GM21786 (cell line): ENCODE results near the gene DHRS1.
"Not testable (repeated sequence)": the region's sequence is repeated elsewhere in the genome, so short reads cannot be mapped to it uniquely, and the experiment has no call there.

ENCODE experiments used
- ATAC-seq: cut with Tn5 transposase; IDR thresholded peaks from one replicate; pipeline ENCODE4 v1.9.1; 2021; ENCODE audit not compliant: unreplicated experiment

The DHRS1 gene

GRCh38 chr14:24329073-24329663, 29.6 kb upstream of the DHRS1 start:
- no peak for ATAC-seq

GRCh38 chr14:24327914-24328313, 28.3 kb upstream of the DHRS1 start:
- not testable (repeated sequence) for ATAC-seq

GRCh38 chr14:24327303-24327702, 27.7 kb upstream of the DHRS1 start:
- no peak for ATAC-seq

- no peak for ATAC-seq
Measured at GRCh38 chr14:24325963-24326362, 26.4 kb upstream of the DHRS1 start.

GRCh38 chr14:24325041-24325530, 25.5 kb upstream of the DHRS1 start:
- ATAC-seq = no peak

GRCh38 chr14:24324024-24324423, 24.4 kb upstream of the DHRS1 start:
- no peak for ATAC-seq

GRCh38 chr14:24323341-24323740, 23.8 kb upstream of the DHRS1 start:
- ATAC-seq = no peak

- no peak for ATAC-seq
Measured at GRCh38 chr14:24322672-24323071, 23.1 kb upstream of the DHRS1 start.

- no peak for ATAC-seq
Measured at GRCh38 chr14:24321212-24321975, 21.8 kb upstream of the DHRS1 start.

GRCh38 chr14:24317141-24317928, 17.8 kb upstream of the DHRS1 start:
- ATAC-seq = no peak

GRCh38 chr14:24316597-24316950, 17.0 kb upstream of the DHRS1 start:
- no peak for ATAC-seq

GRCh38 chr14:24315807-24316596, 16.4 kb upstream of the DHRS1 start:
- ATAC-seq = no peak

- ATAC-seq = no peak
Measured at GRCh38 chr14:24315243-24315806, 15.7 kb upstream of the DHRS1 start.

- ATAC-seq = no peak
Measured at GRCh38 chr14:24314377-24315193, 15.0 kb upstream of the DHRS1 start.

- ATAC-seq = no peak
Measured at GRCh38 chr14:24313913-24314312, 14.3 kb upstream of the DHRS1 start.

- ATAC-seq = no peak
Measured at GRCh38 chr14:24312736-24313507, 13.3 kb upstream of the DHRS1 start.

GRCh38 chr14:24311837-24312615, 12.4 kb upstream of the DHRS1 start:
- ATAC-seq = no peak
